A673 (cell line): ENCODE measurements around the gene SLC24A5.

Experiments used
- EZH2 ChIP-seq: fragments of 200-600 bp; sonication (generic); IDR thresholded peaks from 2 replicates; pipeline ENCODE4 v1.6.1; 2017; ENCODE audit warnings: borderline replicate concordance, low read depth, mild to moderate bottlenecking, mixed read lengths, antibody characterized with exemption, low read length; ENCODE audit not compliant: poor library complexity, severe bottlenecking
- TF ChIP-seq, protein P1 (sequence below): fragments of 300-800, 200-600 bp; sonication (generic); conservative IDR thresholded peaks from 2 replicates; pipeline ENCODE4 v1.5.1; 2017; ENCODE audit warnings: low read depth, mild to moderate bottlenecking, antibody characterized with exemption, low read length, moderate library complexity, mixed read lengths

DNA sequence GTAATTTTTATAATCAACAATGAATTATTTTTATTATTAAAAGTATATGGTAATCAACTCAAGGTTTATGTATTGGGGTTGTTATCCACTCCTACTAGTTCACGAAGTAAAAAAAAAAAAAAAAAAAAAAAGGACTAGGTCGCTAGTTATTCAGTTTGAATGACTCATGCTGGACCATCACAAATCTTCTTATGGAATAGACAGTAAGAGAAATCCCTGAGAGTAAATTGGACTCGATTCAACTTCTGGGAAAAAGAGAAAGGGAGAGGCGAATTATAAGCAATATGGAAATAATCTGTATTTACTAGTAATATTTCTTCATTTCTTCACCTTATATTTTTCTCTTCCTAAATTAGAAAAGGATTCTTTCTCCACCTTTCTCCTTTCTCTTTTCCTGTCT lies 55.3 kb downstream of the SLC24A5 start:
- TF ChIP-seq, protein P1, sequence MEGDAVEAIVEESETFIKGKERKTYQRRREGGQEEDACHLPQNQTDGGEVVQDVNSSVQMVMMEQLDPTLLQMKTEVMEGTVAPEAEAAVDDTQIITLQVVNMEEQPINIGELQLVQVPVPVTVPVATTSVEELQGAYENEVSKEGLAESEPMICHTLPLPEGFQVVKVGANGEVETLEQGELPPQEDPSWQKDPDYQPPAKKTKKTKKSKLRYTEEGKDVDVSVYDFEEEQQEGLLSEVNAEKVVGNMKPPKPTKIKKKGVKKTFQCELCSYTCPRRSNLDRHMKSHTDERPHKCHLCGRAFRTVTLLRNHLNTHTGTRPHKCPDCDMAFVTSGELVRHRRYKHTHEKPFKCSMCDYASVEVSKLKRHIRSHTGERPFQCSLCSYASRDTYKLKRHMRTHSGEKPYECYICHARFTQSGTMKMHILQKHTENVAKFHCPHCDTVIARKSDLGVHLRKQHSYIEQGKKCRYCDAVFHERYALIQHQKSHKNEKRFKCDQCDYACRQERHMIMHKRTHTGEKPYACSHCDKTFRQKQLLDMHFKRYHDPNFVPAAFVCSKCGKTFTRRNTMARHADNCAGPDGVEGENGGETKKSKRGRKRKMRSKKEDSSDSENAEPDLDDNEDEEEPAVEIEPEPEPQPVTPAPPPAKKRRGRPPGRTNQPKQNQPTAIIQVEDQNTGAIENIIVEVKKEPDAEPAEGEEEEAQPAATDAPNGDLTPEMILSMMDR: no peak
- TF ChIP-seq EZH2: no peak
